ENCODE data around the gene DNAJB1.

- TF ChIP-seq, protein P1, sequence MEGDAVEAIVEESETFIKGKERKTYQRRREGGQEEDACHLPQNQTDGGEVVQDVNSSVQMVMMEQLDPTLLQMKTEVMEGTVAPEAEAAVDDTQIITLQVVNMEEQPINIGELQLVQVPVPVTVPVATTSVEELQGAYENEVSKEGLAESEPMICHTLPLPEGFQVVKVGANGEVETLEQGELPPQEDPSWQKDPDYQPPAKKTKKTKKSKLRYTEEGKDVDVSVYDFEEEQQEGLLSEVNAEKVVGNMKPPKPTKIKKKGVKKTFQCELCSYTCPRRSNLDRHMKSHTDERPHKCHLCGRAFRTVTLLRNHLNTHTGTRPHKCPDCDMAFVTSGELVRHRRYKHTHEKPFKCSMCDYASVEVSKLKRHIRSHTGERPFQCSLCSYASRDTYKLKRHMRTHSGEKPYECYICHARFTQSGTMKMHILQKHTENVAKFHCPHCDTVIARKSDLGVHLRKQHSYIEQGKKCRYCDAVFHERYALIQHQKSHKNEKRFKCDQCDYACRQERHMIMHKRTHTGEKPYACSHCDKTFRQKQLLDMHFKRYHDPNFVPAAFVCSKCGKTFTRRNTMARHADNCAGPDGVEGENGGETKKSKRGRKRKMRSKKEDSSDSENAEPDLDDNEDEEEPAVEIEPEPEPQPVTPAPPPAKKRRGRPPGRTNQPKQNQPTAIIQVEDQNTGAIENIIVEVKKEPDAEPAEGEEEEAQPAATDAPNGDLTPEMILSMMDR (IDR thresholded peaks at IDR 0.05): peak in 1 of 4 experiments; percentile 11
- no peak for TF ChIP-seq POLR2A (IDR thresholded peaks at IDR 0.05)
- TF ChIP-seq POLR2AphosphoS5 (IDR thresholded peaks at IDR 0.05): no peak
Measured at GRCh38 chr19:14475251-14476073, 42.7 kb downstream of the DNAJB1 start, which contains the start of gene PTGER1.
